ENCODE results near the gene GMDS. TPM values are rescaled to one million over a fixed set of nuclear protein-coding genes. Genes with fewer than 3 reads are reported as not detected.

Gene GMDS
- total and polyA plus RNA-seq, 2 of the 4 experiments (the other 2 are of a cell fraction) = 7.3 to 21.9 TPM

- POLR2A ChIA-PET (ENCODE audit: unreplicated experiment) = interaction anchor here (0.5 kb wide), 1 partner anchor 14 kb away, joined by 4 read pairs; no protein-coding TSS in a partner anchor
- no peak for TF ChIP-seq BHLHE40 (IDR thresholded peaks at IDR 0.05; ENCODE audit: low read depth, low read length)
- no peak for TF ChIP-seq NFE2L2 (IDR thresholded peaks at IDR 0.05; ENCODE audit: low read depth, low read length)
- TF ChIP-seq, protein P1, sequence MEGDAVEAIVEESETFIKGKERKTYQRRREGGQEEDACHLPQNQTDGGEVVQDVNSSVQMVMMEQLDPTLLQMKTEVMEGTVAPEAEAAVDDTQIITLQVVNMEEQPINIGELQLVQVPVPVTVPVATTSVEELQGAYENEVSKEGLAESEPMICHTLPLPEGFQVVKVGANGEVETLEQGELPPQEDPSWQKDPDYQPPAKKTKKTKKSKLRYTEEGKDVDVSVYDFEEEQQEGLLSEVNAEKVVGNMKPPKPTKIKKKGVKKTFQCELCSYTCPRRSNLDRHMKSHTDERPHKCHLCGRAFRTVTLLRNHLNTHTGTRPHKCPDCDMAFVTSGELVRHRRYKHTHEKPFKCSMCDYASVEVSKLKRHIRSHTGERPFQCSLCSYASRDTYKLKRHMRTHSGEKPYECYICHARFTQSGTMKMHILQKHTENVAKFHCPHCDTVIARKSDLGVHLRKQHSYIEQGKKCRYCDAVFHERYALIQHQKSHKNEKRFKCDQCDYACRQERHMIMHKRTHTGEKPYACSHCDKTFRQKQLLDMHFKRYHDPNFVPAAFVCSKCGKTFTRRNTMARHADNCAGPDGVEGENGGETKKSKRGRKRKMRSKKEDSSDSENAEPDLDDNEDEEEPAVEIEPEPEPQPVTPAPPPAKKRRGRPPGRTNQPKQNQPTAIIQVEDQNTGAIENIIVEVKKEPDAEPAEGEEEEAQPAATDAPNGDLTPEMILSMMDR (conservative IDR thresholded peaks at IDR 0.05; ENCODE audit: low read depth, low read length) = no peak
- TF ChIP-seq MAFK (IDR thresholded peaks at IDR 0.05; ENCODE audit: low read depth, low read length) = no peak
- TF ChIP-seq CEBPB (IDR thresholded peaks at IDR 0.05; ENCODE audit: low read depth, low read length) = peak; percentile 100
- TF ChIP-seq FOS (IDR thresholded peaks at IDR 0.05; ENCODE audit: low read depth, low read length) = peak; percentile 72; the same call in 1 of the 2 replicates
- no peak for TF ChIP-seq SMC3 (IDR thresholded peaks at IDR 0.05; ENCODE audit: low read depth, low read length)
- peak; percentile 56 for TF ChIP-seq RCOR1 (IDR thresholded peaks at IDR 0.05; ENCODE audit: insufficient replicate concordance, low read length)
- no peak for TF ChIP-seq RAD21 (IDR thresholded peaks at IDR 0.05; ENCODE audit: low read length)
- H3K27me3 ChIP-seq (ENCODE audit: control insufficient read depth, insufficient read depth, low read length) = peaks cover 21% of the 10 kb centered on the region
- WGBS, 2 experiments (ENCODE audit: extremely low coverage in 2 of 2, insufficient read length in 1 of 2) = 67% methylated on average over 2 of the region's 5 CpGs; no CpG with 5 or more reads in 1 of the 2 experiments
- intact Hi-C loops (cut with micrococcal nuclease) (loop anchor here (2.0 to 5.0 kb wide), 3 partner anchors 599 to 1389 kb away; partner anchors contain the start of gene MYLK4), dilution Hi-C loops (cut with HindIII; ENCODE audit: low sequenced_read_pairs, unreplicated experiment) (no loop called here), in situ Hi-C loops (cut with MboI; ENCODE audit: low sequenced_read_pairs) (loop anchor here (10.0 kb wide), 2 partner anchors 507 to 1157 kb away; partner anchors contain the start of gene MYLK4)
- H3K9me3 ChIP-seq (ENCODE audit: control insufficient read depth, insufficient read depth, low read length) = no peaks in the 10 kb centered on the region
- H3K23ac ChIP-seq (ENCODE audit: low read depth, low read length) = no peak overlapping the region
- no peak overlapping the region for H3K4me3 ChIP-seq (ENCODE audit: insufficient read depth, low read depth, low read length)
- H3K9ac ChIP-seq (ENCODE audit: low read depth, low read length) = no peak overlapping the region
- H3K4me1 ChIP-seq (ENCODE audit: control insufficient read depth, insufficient read depth, low read length) = peaks cover 11% of the 10 kb centered on the region
- H2BK5ac ChIP-seq (ENCODE audit: low read depth, low read length, poor library complexity, severe bottlenecking) = no peak overlapping the region
- no peak overlapping the region for H2AFZ ChIP-seq (replicated peaks; ENCODE audit: low read length, poor library complexity)
- H4K5ac ChIP-seq (ENCODE audit: low read depth, low read length) = no peak overlapping the region
- H3K36me3 ChIP-seq (ENCODE audit: control insufficient read depth, insufficient read depth, low read length) = no peaks in the 10 kb centered on the region
- peak; percentile 88 for DNase-seq
- no peaks in the 10 kb centered on the region for H4K20me1 ChIP-seq (ENCODE audit: insufficient read depth, low read length)
- H3K18ac ChIP-seq (ENCODE audit: low read depth, low read length) = no peak overlapping the region
- no peak overlapping the region for H2BK120ac ChIP-seq (ENCODE audit: low read depth, low read length)
- H2BK20ac ChIP-seq (ENCODE audit: low read depth, low read length) = no peak overlapping the region
- H3K27ac ChIP-seq (ENCODE audit: insufficient read depth, low read length) = peak overlapping the region; percentile 17; the same call in 1 of the 2 replicates
- no peak overlapping the region for H3K56ac ChIP-seq (ENCODE audit: extremely low read depth, insufficient read depth, low read length)
- no TSS peak for BruUV-seq (replicated peaks)
- H4K8ac ChIP-seq (ENCODE audit: low read depth in 2 of 2, low read length in 2 of 2) = no peak overlapping the region
- ATAC-seq (ENCODE audit: low read depth) = peak; percentile 66
- H3K14ac ChIP-seq (replicated peaks; ENCODE audit: low read depth, low read length) = no peak overlapping the region
- no peak overlapping the region for H3K4ac ChIP-seq (ENCODE audit: low read depth, low read length)
- no peak overlapping the region; the same call in none of the 2 replicates for H3K4me2 ChIP-seq (ENCODE audit: low read depth, low read length)
- CTCF ChIA-PET = interaction anchor here (1.2 to 1.5 kb wide), 3 partner anchors 507 to 1036 kb away, joined by 4 to 5 read pairs (median 4); no protein-coding TSS in a partner anchor
- no peak overlapping the region for H4K91ac ChIP-seq (ENCODE audit: insufficient read depth, low read depth, low read length)
- H3K79me1 ChIP-seq (ENCODE audit: low read depth in 1 of 2, low read length in 2 of 2) = no peaks in the 10 kb centered on the region
- H2BK15ac ChIP-seq (ENCODE audit: low read depth, low read length) = no peak overlapping the region
- no peak overlapping the region for H2AK9ac ChIP-seq (replicated peaks; ENCODE audit: low read depth, low read length, poor library complexity)
- no peaks in the 10 kb centered on the region for H3K9me1 ChIP-seq (ENCODE audit: insufficient read depth, low read length)
- H2AK5ac ChIP-seq (ENCODE audit: low read depth, low read length) = no peak overlapping the region
These were observed 647.5 kb downstream of the GMDS start for GRCh38 chr6:1597924-1598323.
